ENCODE results near the gene ARFRP1.

ARFRP1 gene

DNA sequence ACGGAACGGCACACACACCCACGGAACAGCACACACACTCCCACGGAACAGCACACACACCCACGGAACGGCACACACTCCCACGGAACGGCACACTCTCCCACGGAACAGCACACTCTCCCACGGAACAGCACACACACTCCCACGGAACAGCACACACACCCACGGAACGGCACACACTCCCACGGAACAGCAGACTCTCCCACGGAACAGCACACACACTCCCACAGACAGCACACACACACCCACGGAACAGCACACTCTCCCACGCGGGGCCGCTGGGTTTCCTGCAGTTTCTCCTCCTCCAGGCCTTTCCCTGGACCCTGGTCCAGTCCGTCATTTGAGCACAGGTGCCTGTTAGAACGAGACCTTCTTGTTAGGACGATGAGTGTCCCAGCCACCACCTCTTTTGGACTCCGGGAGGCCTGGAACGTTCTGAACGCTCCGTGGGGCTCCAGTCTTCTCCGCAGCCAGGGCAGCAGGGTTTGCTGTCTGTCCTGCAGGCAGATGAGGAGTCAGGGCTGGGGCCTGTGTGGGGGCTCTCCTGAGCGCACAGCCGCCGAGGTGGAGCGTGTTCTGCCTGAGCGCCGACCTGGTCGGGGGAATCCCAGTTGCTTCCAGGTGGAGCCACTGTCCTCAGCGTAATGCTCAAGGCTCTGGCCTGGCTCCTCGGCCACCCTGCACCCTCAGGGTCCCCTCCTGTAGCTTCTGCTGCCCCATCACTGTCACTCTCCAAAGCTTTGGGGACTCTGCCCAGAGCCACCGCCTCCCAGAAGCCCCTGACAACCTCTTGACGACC lies 28.9 kb downstream of the ARFRP1 start:
- Histone ChIP-seq H3K9me2 (ENCODE audit: low read depth, low read length) (no peaks in the 10 kb centered on the region), H3K4me2 (ENCODE audit: low read length) (no peak overlapping the region), H3F3A (ENCODE audit: insufficient read depth, low read length) (no peaks in the 10 kb centered on the region), H4K20me1 (ENCODE audit: insufficient read depth, low read length) (no peaks in the 10 kb centered on the region), H3K4me3 (ENCODE audit: low read depth, low read length, poor library complexity, severe bottlenecking) (no peak overlapping the region), H3K79me2 (ENCODE audit: insufficient read depth, low read length) (no peaks in the 10 kb centered on the region), H3K27ac (ENCODE audit: low read depth, low read length, poor library complexity, severe bottlenecking) (no peak overlapping the region), H3K9me3 (ENCODE audit: low read length) (no peaks in the 10 kb centered on the region), H3K36me3 (ENCODE audit: insufficient read depth, low read length) (peaks cover 34% of the 10 kb centered on the region), H2AFZ (ENCODE audit: low read length) (no peak overlapping the region), H3K9ac (ENCODE audit: low read length) (no peak overlapping the region), H3K27me3 (ENCODE audit: insufficient read depth, low read length) (no peaks in the 10 kb centered on the region), H3K4me1 (ENCODE audit: insufficient read depth, low read length, severe bottlenecking) (no peaks in the 10 kb centered on the region)
- TF ChIP-seq, protein P1, sequence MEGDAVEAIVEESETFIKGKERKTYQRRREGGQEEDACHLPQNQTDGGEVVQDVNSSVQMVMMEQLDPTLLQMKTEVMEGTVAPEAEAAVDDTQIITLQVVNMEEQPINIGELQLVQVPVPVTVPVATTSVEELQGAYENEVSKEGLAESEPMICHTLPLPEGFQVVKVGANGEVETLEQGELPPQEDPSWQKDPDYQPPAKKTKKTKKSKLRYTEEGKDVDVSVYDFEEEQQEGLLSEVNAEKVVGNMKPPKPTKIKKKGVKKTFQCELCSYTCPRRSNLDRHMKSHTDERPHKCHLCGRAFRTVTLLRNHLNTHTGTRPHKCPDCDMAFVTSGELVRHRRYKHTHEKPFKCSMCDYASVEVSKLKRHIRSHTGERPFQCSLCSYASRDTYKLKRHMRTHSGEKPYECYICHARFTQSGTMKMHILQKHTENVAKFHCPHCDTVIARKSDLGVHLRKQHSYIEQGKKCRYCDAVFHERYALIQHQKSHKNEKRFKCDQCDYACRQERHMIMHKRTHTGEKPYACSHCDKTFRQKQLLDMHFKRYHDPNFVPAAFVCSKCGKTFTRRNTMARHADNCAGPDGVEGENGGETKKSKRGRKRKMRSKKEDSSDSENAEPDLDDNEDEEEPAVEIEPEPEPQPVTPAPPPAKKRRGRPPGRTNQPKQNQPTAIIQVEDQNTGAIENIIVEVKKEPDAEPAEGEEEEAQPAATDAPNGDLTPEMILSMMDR (IDR thresholded peaks at IDR 0.05; ENCODE audit: low read length) = no peak
- no peak for TF ChIP-seq EZH2 (IDR thresholded peaks at IDR 0.05; ENCODE audit: borderline replicate concordance, low read length)

DNA sequence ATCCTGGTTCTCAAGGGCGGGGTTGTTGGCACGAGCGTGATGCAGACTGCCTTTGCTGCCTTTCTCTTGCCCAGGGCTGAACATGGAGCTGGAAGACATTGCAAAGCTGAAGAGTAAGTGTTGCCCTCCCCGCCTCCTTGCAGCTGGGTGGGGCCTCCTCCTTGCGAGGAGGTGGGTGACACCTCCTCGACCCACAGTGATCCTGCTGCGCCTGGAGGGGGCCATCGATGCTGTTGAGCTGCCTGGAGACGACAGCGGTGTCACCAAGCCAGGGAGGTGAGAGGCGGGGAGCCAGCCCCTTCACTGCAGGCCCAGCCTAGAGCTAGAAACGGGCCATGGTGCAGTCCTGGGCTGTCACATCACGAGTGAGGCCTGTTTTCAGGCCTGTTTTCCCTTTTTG lies 29.7 kb downstream of the ARFRP1 start:
- H3K4me2 ChIP-seq (ENCODE audit: low read length) = no peak overlapping the region
- no peak overlapping the region for H3K27ac ChIP-seq (ENCODE audit: low read depth, low read length, poor library complexity, severe bottlenecking)
- H3K79me2 ChIP-seq (ENCODE audit: insufficient read depth, low read length) = no peaks in the 10 kb centered on the region
- TF ChIP-seq, protein P1 (IDR thresholded peaks at IDR 0.05; ENCODE audit: low read length) = no peak
- TF ChIP-seq EZH2 (IDR thresholded peaks at IDR 0.05; ENCODE audit: borderline replicate concordance, low read length) = no peak
- no peak overlapping the region for H3K9ac ChIP-seq (ENCODE audit: low read length)
- H3K4me1 ChIP-seq (ENCODE audit: insufficient read depth, low read length, severe bottlenecking) = no peaks in the 10 kb centered on the region
- no peaks in the 10 kb centered on the region for H3K9me3 ChIP-seq (ENCODE audit: low read length)
- no peaks in the 10 kb centered on the region for H3K27me3 ChIP-seq (ENCODE audit: insufficient read depth, low read length)
- H3K9me2 ChIP-seq (ENCODE audit: low read depth, low read length) = no peaks in the 10 kb centered on the region
- H3F3A ChIP-seq (ENCODE audit: insufficient read depth, low read length) = no peaks in the 10 kb centered on the region
- no peak overlapping the region for H2AFZ ChIP-seq (ENCODE audit: low read length)
- H4K20me1 ChIP-seq (ENCODE audit: insufficient read depth, low read length) = no peaks in the 10 kb centered on the region
- no peak overlapping the region for H3K4me3 ChIP-seq (ENCODE audit: low read depth, low read length, poor library complexity, severe bottlenecking)
- H3K36me3 ChIP-seq (ENCODE audit: insufficient read depth, low read length) = peaks cover 34% of the 10 kb centered on the region

DNA sequence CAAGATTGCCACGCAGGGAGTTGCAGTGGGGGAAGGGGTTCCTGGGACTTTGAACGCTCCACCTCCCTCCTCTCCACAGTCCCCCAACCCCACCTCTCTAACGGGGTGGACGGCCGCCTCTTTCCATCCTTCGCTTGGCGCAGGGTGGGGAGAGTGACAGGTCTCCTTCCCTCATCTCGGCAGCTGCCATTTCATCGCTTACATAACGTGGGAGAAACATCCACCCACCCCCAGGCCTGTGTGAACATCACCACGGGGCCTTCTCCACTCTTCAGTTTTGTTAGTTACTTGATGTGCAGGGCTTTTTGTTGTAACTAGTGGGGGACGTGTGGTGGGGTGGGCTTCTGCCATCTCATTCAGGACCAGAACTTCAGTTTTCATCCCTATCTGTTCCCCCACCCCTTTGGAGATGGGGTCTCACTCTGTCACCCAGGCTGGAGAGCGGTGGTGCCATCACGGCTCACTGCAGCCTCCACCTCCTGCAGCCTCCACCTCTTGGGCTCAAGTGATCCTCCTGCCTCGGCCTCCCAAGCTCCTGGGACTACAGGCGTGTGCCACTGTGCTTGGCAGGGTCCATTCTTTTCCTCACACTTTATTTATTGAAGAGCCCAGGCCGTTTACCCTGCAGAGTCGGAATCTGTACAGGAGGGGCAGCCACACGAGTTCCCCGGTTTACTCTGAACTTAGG lies 32.0 kb downstream of the ARFRP1 start:
- Histone ChIP-seq H3F3A (ENCODE audit: insufficient read depth, low read length) (no peaks in the 10 kb centered on the region), H3K4me1 (ENCODE audit: insufficient read depth, low read length, severe bottlenecking) (no peaks in the 10 kb centered on the region), H3K9ac (ENCODE audit: low read length) (no peak overlapping the region), H3K4me3 (ENCODE audit: low read depth, low read length, poor library complexity, severe bottlenecking) (no peak overlapping the region), H2AFZ (ENCODE audit: low read length) (no peak overlapping the region), H3K36me3 (ENCODE audit: insufficient read depth, low read length) (peaks cover 26% of the 10 kb centered on the region), H4K20me1 (ENCODE audit: insufficient read depth, low read length) (no peaks in the 10 kb centered on the region), H3K9me2 (ENCODE audit: low read depth, low read length) (no peaks in the 10 kb centered on the region), H3K79me2 (ENCODE audit: insufficient read depth, low read length) (no peaks in the 10 kb centered on the region), H3K27me3 (ENCODE audit: insufficient read depth, low read length) (no peaks in the 10 kb centered on the region), H3K4me2 (ENCODE audit: low read length) (no peak overlapping the region), H3K9me3 (ENCODE audit: low read length) (no peaks in the 10 kb centered on the region), H3K27ac (ENCODE audit: low read depth, low read length, poor library complexity, severe bottlenecking) (no peak overlapping the region)
- no peak for TF ChIP-seq EZH2 (IDR thresholded peaks at IDR 0.05; ENCODE audit: borderline replicate concordance, low read length)
- TF ChIP-seq, protein P1 (IDR thresholded peaks at IDR 0.05; ENCODE audit: low read length) = no peak
